ENCODE data around the gene CADM1.

CADM1 gene

GRCh38 chr11:115504276-115505158 lies at the start of gene CADM1:
Gene CADM1, minus strand, starts transcription at chr11:115504415.
- no peak for TF ChIP-seq CTCF (IDR thresholded peaks at IDR 0.05)
- Histone ChIP-seq H3K4me1 (ENCODE audit: control insufficient read depth in 1 of 2, insufficient read depth in 1 of 2, low read depth in 1 of 2, low read length in 1 of 2) (peaks cover 0 to 9% of the 10 kb centered on the region in 2 experiments), H3K4me3 (ENCODE audit: low read depth in 1 of 2, low read length in 1 of 2) (peak within 1 kb of the TSS; percentile 8), H3K27me3 (peaks cover 98% of the 10 kb centered on the region), H3K36me3 (no peaks in the 10 kb centered on the region), H3K9me3 (no peaks in the 10 kb centered on the region), H3K27ac (no peak within 1 kb of the TSS)

GRCh38 chr11:115552773-115553438 lies 48.7 kb upstream of the CADM1 start:
- Histone ChIP-seq H3K4me3 (ENCODE audit: low read depth in 1 of 2, low read length in 1 of 2) (no peak overlapping the region), H3K27ac (no peak overlapping the region), H3K9me3 (no peaks in the 10 kb centered on the region), H3K27me3 (no peaks in the 10 kb centered on the region), H3K36me3 (no peaks in the 10 kb centered on the region), H3K4me1 (ENCODE audit: control insufficient read depth in 1 of 2, insufficient read depth in 1 of 2, low read depth in 1 of 2, low read length in 1 of 2) (no peaks in the 10 kb centered on the region)
- no peak for TF ChIP-seq CTCF (IDR thresholded peaks at IDR 0.05)

GRCh38 chr11:115552151-115552772 lies 48.0 kb upstream of the CADM1 start:
- Histone ChIP-seq H3K36me3 (no peaks in the 10 kb centered on the region), H3K27ac (no peak overlapping the region), H3K9me3 (no peaks in the 10 kb centered on the region), H3K27me3 (no peaks in the 10 kb centered on the region), H3K4me3 (ENCODE audit: low read depth in 1 of 2, low read length in 1 of 2) (no peak overlapping the region), H3K4me1 (ENCODE audit: control insufficient read depth in 1 of 2, insufficient read depth in 1 of 2, low read depth in 1 of 2, low read length in 1 of 2) (no peaks in the 10 kb centered on the region)
- no peak for TF ChIP-seq CTCF (IDR thresholded peaks at IDR 0.05)

GRCh38 chr11:115550291-115551059 lies 46.3 kb upstream of the CADM1 start:
- Histone ChIP-seq H3K9me3 (no peaks in the 10 kb centered on the region), H3K36me3 (no peaks in the 10 kb centered on the region), H3K4me3 (ENCODE audit: low read depth in 1 of 2, low read length in 1 of 2) (no peak overlapping the region), H3K27me3 (no peaks in the 10 kb centered on the region), H3K4me1 (ENCODE audit: control insufficient read depth in 1 of 2, insufficient read depth in 1 of 2, low read depth in 1 of 2, low read length in 1 of 2) (no peaks in the 10 kb centered on the region), H3K27ac (no peak overlapping the region)
- TF ChIP-seq CTCF (IDR thresholded peaks at IDR 0.05) = no peak

GRCh38 chr11:115548878-115549528 lies 44.8 kb upstream of the CADM1 start:
- no peaks in the 10 kb centered on the region for H3K4me1 ChIP-seq (ENCODE audit: control insufficient read depth in 1 of 2, insufficient read depth in 1 of 2, low read depth in 1 of 2, low read length in 1 of 2)
- H3K27ac ChIP-seq = no peak overlapping the region

More at GRCh38 chr11:115548878-115549528, 44.8 kb upstream of the CADM1 start:
- H3K36me3 ChIP-seq = no peaks in the 10 kb centered on the region
- no peak for TF ChIP-seq CTCF (IDR thresholded peaks at IDR 0.05)
- H3K9me3 ChIP-seq = no peaks in the 10 kb centered on the region
- no peaks in the 10 kb centered on the region for H3K27me3 ChIP-seq
- no peak overlapping the region for H3K4me3 ChIP-seq (ENCODE audit: low read depth in 1 of 2, low read length in 1 of 2)
